ENCODE data around the gene CLBA1. TPM values are rescaled to one million over a fixed set of nuclear protein-coding genes. Genes with fewer than 3 reads are reported as not detected.
A peak's percentile ranks its signal among the peaks of the same experiment; 100 is the strongest.

CLBA1 gene
- total RNA-seq, 4 donors from 2014 or later: 10.1 to 21.0 (median 12.8) TPM

DNA sequence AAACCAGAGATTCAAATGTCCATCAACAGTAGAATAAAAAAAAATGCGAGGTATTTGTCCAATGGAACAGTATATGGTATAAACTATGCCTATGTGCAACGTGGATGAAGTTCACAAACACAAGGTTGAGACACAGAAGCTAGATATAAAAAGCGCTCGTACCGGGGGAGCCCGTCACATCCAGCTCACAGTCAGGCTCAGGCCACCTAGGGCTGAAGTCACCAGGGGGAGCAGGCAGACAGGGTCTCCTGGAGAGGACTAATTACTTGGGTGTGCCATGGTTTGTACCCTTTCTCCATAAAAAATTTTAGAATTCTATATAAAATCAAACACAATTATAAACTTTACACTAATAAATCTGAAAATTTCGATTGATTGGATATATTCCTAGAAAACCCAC is 21.0 kb upstream of the CLBA1 start:
- peaks cover 0 to 33% (median 12%) of the 10 kb centered on the region in 4 donors for H3K4me1 ChIP-seq
- peaks cover 0 to 26% of the 10 kb centered on the region in 2 donors for H3K27me3 ChIP-seq
- no peak overlapping the region for H3K4me3 ChIP-seq
- H3K27ac ChIP-seq: no peak overlapping the region
- TF ChIP-seq EP300 (IDR thresholded peaks at IDR 0.05): no peak
- TF ChIP-seq POLR2A (IDR thresholded peaks at IDR 0.05): no peak
- TF ChIP-seq, protein P1, sequence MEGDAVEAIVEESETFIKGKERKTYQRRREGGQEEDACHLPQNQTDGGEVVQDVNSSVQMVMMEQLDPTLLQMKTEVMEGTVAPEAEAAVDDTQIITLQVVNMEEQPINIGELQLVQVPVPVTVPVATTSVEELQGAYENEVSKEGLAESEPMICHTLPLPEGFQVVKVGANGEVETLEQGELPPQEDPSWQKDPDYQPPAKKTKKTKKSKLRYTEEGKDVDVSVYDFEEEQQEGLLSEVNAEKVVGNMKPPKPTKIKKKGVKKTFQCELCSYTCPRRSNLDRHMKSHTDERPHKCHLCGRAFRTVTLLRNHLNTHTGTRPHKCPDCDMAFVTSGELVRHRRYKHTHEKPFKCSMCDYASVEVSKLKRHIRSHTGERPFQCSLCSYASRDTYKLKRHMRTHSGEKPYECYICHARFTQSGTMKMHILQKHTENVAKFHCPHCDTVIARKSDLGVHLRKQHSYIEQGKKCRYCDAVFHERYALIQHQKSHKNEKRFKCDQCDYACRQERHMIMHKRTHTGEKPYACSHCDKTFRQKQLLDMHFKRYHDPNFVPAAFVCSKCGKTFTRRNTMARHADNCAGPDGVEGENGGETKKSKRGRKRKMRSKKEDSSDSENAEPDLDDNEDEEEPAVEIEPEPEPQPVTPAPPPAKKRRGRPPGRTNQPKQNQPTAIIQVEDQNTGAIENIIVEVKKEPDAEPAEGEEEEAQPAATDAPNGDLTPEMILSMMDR (IDR thresholded peaks at IDR 0.05): no peak
- WGBS, 2 donors: 85% methylated on average over 7 of the region's 7 CpGs
- H3K9me3 ChIP-seq: no peaks in the 10 kb centered on the region
- no peak for DNase-seq (ENCODE audit: low spot score in 2 of 2)
- no peaks in the 10 kb centered on the region for H3K36me3 ChIP-seq

DNA sequence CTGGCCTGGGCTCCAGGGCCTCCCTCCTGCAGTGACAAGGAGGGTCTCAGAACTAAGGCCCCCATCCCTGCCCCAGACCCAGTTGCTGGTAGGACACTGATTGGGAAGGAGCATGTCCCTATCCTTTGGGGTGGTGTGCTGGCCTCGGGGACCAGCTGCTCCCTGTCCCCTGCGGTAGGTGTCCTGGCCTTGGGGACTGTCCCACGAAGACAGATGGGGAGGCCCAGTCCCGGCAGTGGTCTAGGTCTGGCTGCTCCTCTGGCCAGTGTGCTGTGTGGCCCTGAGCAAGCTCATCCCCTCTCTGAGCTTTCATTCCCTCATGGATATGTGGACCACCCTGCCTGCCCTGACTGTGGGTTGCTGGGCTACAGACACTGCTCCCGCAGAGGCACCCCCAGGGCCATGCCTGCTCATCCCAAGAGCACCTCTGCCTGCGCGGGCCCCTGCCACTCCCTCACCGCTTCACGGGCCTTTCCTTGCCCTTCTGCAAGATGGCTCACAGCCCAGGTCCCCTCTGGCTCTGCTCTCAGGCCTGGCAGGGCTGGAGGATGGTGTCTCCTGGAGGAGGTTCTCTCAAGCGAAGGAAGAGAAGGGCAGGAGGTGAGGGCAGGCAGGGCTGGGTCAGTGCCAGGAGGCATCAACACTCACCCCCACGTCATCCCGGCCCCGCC is 19.9 kb upstream of the CLBA1 start:
- H3K9me3 ChIP-seq: no peaks in the 10 kb centered on the region
- H3K36me3 ChIP-seq: no peaks in the 10 kb centered on the region
- WGBS, 2 donors: 69 to 83% methylated on average over 6 to 13 of the region's 13 CpGs
- peak overlapping the region in 2 of 4 donors; percentile 14 to 92 for H3K27ac ChIP-seq
- peaks cover 0 to 26% of the 10 kb centered on the region in 2 donors for H3K27me3 ChIP-seq
- TF ChIP-seq, protein P1 (IDR thresholded peaks at IDR 0.05): no peak
- no peak for TF ChIP-seq EP300 (IDR thresholded peaks at IDR 0.05)
- TF ChIP-seq POLR2A (IDR thresholded peaks at IDR 0.05): no peak
- H3K4me3 ChIP-seq: no peak overlapping the region
- H3K4me1 ChIP-seq: peaks cover 0 to 41% (median 13%) of the 10 kb centered on the region in 4 donors
- no peak for DNase-seq (ENCODE audit: low spot score in 2 of 2)

DNA sequence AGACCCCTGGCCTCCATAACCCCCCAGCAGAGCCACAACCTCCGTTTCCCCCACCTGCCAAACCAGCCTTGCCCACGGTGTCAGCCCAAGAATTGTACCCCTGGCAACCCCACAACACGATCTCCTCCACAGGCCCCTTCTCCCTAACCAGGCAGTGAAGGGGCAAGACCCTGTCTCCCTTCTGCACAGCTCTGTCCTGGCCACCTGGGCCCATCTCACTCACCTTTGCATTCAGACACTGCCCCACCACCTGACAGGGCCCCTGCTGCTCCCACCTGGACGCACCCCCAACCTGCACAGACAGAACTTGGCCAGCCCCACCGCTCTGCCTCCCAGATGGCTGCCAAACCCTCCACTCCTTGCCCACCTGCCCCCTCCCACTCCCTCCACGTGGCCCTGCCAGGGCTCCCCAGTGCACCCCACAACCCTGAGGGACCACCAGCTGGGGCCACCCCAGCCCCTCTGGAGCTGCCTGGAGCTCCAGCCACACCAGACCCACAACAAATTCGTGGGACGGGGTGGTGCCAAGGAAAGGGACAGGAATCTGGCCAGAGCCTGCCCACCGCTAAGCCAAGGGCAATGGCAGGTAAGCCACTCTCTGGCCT is 19.2 kb upstream of the CLBA1 start:
- Histone ChIP-seq H3K36me3 (no peaks in the 10 kb centered on the region), H3K27me3 (peaks cover 0 to 26% of the 10 kb centered on the region in 2 donors), H3K4me3 (no peak overlapping the region), H3K4me1 (peaks cover 0 to 47% (median 15%) of the 10 kb centered on the region in 4 donors), H3K9me3 (no peaks in the 10 kb centered on the region), H3K27ac (peak overlapping the region; percentile 28 to 92 (median 70))
- TF ChIP-seq EP300 (IDR thresholded peaks at IDR 0.05) (no peak), POLR2A (IDR thresholded peaks at IDR 0.05) (no peak)
- TF ChIP-seq, protein P1 (IDR thresholded peaks at IDR 0.05): no peak
- DNase-seq (ENCODE audit: low spot score in 2 of 2): no peak
- 82% methylated on average over 8 to 9 of the region's 9 CpGs for WGBS, 2 donors

DNA sequence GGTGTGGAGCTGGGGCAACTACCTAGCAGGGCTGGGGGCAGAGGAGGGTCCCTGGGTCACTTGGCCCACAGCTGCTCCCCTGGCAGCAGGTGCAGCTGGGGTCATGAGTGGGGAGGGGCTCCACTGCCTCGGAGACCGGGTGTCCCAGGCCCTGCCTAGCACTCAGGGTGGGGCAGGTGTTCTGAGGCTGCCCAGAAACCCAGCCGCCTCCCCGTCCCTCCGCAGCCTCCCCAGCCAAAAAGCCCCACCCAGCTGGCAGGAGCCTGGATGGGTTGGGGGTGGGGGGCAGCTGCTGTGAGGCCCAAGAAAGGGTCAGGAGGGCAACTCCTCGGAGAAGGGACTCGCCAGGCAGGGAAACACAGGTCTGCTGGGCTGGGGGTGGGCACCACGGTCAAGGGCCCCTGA is 18.6 kb upstream of the CLBA1 start:
- DNase-seq (ENCODE audit: low spot score in 2 of 2): no peak
- H3K27ac ChIP-seq: peak overlapping the region; percentile 28 to 92 (median 70)

More for the DNA sequence above, 18.6 kb upstream of the CLBA1 start:
- 25 to 44% methylated on average over 4 to 8 of the region's 8 CpGs for WGBS, 2 donors
- Histone ChIP-seq H3K9me3 (no peaks in the 10 kb centered on the region), H3K36me3 (no peaks in the 10 kb centered on the region), H3K4me3 (peak overlapping the region in 1 of 4 donors; percentile 50), H3K4me1 (peaks cover 0 to 53% (median 17%) of the 10 kb centered on the region in 4 donors), H3K27me3 (peaks cover 0 to 26% of the 10 kb centered on the region in 2 donors)
- TF ChIP-seq, protein P1 (IDR thresholded peaks at IDR 0.05): no peak
